NT2/D1 (cell line): ENCODE results near the gene ZNF70.

ENCODE experiments used
- YY1 ChIP-seq: IDR thresholded peaks from 2 replicates; pipeline ENCODE4 v1.6.1; 2011; ENCODE audit not compliant: insufficient read length, insufficient read depth
- ZNF274 ChIP-seq: IDR thresholded peaks from 2 replicates; pipeline ENCODE4 v1.6.1; 2011; ENCODE audit warnings: mild to moderate bottlenecking, low read depth, low read length

DNA sequence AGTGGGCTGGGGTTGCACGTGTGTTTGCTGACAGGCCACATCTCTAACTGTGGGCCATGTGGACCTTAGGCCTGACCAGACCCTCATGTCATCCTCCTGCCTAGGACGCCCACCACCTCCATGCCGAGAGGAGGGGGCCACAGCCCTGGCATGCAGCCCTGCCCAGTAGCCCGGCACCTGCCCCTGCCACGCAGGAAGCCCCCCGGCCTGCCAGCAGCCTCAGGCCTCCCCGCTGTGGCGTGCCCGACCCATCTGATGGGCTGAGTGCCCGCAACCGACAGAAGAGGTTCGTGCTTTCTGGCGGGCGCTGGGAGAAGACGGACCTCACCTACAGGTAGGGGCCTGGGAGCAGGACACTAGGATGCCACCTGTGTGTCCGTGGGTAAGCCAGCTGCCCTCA, 28.2 kb upstream of the ZNF70 start:
- TF ChIP-seq ZNF274 (no peak), YY1 (no peak)
